Activated CD8-positive, alpha-beta memory T cell treated with anti-CD3 and anti-CD28 coated beads for 24 hours (primary cell): ENCODE measurements around the gene COMMD9.
A peak's percentile ranks its signal among the peaks of the same experiment; 100 is the strongest.
"Not testable (repeated sequence)": the region's sequence is repeated elsewhere in the genome, so short reads cannot be mapped to it uniquely, and the experiment has no call there.

Source experiments
- DNase-seq: peaks from one replicate; pipeline ENCODE4 v3.0.0-alpha.2; 2020

COMMD9 gene

DNA sequence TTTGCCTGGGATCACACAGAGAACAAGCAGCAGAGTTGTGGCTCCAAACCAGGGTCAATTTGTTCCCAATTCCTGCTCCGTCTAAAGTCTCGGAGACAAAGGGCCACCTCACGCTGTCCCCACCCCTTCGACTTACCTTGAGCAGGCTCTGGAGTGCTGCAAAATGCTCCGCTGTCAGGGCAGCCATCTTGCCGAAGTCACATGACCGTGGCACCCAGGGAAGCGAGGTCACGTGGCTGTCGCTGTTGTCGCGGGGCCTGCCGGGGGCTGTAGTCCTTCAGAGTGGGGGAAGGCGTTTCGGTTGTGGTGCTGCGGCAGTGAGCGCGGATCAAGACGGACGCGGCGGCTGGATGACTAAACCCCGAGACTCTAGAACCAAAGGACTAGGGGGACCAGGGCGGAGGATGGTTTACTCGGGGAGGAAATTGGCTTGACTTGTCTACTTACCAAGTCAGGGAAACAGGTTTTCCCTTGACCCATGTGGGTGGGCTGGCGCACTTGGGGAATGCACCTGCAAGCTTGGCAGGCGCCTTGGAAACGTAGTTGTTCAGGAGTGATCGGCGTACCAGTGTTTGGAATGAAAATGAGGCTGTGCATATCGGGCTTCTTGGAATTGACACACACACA is at the start of gene COMMD9:
TSS of gene COMMD9 (minus strand) at position 199 of the 627 bp plus-strand sequence. CDS start at position 187, 12 bp downstream.
- DNase-seq: peak; percentile 95

DNA sequence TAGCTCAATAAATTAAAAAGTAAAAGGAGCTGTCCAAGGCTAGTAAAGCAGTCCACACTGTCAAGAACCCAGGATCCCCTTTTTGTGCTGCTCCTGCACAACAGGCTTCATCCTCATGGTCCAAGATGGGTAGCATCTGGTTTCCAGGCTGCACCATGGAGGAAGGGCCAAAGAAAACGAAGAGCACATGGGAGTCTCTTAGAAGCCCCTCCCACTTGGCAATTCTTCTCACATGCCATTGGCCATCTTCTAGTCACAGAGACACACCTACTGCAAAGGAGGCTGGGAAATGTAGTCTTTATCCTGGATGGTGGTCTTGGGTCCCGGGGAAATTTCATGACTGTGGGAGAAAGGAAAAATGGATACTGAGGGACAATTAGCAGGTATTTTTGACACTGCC is 44.7 kb upstream of the COMMD9 start:
- no peak for DNase-seq

DNA sequence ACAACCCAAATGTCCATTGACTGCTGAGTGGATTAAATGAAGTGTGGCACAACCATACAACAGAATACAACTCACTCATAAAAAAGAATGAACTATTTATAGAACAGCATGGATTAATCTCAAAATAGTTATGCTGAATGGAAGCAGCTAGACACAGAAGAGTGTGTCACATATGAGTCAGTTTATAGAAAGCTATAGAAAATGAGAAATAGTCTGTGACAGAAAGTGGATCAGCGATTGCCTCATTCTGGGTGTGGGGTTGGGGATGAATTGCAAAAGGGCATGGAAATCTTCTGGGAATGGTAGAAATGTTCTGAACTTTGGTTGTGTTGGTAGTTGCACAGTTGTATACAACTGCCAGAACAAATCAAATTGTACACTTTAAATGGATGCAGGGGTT is 44.2 kb upstream of the COMMD9 start:
- no peak for DNase-seq

DNA sequence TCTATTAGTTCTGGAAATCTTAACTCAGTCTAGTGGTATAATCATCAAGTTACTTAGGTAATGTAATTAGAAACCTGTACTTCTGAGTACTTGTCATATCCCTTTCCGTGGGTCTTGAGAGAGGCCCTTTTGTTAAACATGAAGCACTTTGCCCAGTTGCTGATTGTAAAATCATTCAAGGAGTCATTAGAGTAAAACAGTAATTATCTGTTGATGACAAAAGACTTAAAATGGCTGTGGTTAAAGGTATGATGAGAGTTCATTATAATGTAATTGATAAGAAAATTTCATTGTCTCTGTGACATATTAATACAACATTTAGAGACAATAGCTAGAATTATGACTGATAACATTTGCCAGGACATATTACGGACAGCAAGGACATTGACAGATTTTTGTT is 41.2 kb upstream of the COMMD9 start:
- DNase-seq: no peak

DNA sequence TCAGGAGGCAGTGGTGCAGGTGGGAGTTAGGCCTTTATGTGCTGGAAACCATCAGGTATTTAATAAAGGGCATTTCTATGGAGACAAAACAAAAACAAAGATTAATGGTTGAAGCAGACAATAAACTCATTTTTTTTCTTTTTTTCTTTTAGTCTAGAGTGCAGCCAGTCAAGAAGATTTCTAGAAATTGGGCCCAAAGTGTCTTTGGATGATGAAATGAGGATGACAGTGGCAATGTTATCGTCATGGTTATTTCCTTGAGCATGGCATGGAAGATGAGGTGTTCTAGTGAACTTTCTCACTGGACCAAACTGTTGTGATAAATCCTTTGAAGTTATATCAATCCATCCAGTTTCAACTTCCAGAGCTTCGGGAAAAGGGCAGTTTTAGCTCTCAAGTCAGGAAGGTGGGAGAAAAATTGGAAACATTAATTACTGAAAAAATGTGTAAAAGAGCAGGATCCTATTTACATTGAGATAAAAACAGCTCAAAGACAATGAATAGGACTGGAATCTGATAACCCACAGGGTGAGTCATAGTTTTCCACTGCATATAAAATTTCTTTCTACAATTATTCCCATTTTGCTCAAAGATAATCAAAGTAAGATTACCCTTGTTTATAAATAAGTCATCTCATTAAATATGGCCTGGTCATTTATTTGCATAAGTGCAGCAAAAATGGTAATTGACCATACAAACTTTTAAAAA is 39.9 kb upstream of the COMMD9 start:
- DNase-seq: no peak

DNA sequence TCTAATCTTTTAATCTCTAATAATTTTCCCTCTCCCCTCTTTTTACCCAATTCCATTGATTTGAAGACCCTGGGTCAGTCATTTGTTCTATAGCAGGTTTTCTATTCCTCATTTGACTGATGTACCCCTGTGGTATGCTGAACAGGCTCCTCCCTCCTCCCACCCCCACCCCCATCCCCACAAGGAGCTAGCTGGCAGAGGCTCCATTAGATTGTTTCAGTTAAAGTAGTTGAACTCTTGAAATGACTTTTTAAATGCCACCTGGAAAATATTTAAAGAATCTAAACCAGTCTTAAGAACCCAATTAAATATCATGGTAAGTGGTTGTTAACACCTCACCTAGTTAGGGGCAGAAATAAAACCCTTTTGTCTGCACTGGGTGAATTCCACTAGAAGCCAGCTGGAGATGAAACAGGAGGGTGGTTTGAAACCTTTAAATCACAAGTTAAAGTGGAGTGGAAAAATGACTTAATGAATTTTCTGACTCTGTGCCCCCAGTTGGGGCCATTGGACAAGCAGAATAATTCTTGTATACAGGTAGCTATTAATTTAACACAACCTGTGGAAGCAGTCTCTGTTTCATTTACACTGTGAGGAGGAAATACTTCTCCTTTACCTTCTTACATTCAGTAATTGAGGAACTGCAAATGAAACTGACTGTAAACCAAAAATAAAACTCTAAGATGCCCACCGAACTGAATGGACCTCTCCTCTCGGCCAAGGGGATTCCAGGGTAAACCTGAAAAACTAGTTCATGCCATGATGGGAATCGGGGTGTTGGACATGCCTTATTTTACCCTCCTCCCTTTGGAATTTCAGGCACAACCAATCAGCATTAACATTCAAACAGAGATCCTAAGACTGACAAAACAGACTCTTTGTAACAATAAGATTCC is 37.5 kb upstream of the COMMD9 start:
- DNase-seq: no peak

DNA sequence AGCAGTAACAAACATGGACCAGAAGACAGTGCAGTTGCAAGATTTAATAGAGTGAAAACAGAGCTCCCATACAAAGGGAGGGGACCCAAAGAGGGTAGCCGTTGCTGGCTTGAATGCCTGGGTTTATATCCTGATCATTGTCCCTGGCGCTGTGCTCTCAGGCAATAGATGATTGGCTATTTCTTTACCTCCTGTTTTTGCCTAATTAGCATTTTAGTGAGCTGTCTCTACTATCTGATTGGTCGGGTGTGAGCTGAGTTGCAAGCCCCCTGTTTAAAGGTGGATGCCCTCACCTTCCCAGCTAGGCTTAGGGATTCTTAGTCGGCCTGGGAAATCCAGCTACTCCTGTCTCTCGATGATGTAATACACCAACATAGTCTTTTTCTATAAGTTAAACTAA is 36.2 kb upstream of the COMMD9 start:
- DNase-seq: not testable (repeated sequence)

DNA sequence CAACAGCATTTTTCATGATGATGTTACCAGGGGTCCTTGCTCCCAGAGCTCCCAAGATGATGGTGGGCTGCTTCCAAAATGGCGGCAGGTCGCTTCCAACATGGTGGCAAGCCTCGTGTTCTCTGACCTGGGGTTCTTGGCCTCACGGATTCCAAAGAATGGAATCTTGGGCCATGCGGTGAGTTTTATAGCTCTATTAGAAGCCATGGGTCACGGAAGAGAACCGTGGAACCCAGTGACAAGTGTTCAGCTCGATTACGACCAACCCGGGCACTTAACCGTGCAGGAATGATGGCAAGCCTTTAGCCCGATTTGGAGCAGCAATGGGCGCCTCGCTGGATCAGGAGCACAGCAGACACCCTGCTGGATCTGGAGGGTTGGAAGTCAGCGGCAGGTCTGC is 35.7 kb upstream of the COMMD9 start:
- DNase-seq: not testable (repeated sequence)

DNA sequence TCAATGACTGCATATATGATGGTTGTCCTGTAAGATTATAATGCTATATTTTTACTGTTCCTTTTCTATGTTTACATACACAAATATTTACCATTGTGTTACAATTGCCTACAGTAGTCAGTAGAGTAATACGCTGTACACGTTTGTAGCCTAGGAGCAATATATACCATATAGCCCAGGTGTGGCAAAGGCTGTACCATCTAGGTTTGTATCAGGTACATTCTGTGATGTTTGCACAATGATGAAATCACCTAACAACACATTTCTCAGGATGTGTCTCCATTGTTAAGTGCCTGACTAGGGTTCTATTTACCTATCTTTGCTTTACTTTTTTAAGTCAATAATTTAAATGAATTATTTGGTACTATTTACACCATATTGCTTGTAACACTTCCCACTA is 28.8 kb upstream of the COMMD9 start:
- DNase-seq: no peak

DNA sequence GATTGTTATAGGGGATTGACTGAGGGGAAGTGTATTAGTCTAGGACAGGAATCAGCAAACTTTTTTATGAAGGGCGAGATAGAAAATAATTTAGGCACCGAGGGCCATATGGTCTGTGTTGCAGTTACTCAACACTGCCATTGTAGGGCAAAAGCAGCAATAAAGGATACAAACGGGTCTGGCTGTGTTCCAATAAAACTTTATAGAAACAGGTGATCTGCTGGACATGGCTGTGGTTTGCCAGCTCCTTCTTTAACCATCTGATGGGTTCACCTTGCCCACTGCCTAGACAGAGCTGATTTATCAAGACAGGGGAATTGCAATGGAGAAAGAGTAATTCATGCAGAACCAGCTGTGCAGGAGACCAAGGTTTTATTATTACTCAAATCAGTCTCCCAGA is 26.8 kb upstream of the COMMD9 start:
- DNase-seq: no peak

DNA sequence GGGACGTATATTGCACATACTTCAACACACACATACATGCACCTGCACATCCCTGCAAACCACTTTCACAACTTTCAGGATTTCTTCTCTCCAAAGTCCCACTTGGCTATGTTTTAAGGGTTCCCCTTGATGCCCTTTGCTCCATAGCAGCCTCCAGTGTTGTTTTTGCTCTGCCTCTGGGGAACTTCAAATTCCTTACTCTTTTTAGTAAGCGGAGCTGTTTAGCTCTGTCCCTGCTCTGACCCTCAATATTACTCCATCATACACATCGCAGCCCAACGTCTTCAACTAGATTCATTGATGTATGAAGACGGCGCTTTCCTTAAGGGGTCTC is 25.2 kb upstream of the COMMD9 start:
- DNase-seq: no peak

DNA sequence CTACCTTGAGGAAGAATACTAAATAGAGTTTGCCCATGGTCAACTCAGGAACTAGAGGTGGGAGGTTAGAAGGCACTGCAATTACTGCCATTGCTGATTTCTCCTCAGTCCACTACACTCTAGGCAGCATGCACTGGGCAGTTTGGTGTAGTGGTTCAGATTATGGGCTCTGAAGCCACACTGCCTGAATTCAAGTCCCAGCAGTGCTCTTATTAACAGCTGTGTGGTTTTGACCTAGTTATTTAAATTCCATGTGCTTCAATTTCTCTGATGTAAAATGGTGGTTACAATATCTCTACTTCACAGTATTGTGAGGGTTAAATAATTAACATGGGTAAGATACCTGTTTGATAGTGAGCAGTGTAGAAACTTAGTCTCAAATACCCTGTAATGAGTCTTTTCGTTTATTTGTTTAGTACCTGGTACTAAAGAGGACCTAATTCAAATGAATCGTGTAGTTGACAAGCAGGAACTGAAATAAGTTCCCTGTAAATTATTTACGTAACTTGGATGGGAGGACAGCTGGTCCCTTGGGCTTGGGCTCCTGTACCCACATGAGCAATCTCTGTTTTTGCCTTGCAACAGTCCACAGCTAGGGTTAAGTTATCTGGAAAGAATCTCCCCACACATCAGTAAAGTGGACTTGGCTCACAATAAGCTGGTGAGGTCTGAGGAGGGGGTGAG is 24.7 kb upstream of the COMMD9 start:
- no peak for DNase-seq

DNA sequence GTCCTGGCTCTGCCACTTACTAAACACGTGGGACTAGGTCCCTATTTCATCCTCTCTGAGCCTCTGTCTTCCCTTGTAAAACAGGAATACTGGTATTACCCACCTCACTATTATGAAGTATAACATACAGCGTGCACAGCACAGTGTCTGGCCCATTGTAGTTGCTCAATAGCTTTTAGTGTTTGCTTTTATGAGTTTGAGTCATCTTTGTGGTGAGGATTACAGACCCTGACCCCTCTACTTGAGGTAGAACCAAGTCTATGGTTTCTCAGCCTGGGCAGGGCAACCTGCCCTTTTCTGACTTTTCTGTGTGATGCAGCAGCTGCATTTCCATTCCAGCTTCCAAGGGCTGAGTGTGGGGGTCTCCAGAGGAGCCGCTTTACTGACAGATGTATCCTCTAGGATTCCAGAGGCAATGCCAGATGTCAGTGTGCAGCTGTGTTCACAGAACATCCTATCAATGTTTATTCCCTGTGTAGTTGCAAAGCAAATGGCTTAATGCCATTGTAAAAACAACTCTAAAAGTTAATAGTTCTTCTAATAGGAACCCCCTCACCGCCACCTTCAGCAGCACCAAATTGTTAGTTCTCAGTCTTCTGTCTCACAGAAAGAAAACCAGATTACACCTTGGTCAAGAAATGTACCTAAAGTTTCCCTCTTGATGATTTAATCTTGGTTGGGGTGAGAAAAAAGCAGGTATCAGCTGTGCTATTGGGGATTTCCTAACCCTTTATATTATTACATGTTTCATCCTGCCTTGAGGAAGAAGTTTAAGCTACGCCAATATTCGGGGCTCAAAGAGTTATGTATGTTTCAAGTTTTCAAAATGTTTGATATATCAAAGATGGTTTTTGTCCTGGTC is 23.6 kb upstream of the COMMD9 start:
- no peak for DNase-seq

DNA sequence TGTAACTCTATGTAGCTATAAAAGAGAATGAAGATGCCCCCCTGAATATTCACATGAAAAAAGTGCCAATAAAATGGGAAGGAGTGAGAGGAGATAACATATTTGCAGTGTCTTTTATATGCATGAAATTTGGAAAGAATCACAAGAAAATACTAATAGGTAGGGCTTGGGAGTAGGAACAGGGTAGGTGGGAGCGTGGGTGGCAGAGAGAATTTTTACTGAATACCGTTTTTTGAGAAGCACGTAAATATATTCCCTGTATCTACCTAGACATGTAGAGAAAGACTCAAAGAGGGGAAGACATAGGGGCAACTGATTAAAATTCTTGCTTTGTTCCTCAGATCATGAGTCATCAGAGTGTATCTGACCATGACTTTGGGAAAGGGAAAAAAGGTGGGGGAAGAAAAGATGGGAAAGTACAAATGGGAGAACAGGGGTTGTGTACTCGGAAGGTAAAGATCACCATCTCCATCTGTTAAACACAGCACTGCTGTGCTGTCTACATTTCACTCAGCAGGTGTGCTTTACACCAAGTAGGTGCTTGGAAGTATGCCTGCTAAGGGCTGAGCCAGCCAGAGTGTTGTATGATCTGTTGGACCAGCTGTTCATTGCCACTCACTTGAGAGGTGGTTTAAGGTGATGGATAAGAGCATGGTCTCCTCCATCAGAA is 22.8 kb upstream of the COMMD9 start:
- no peak for DNase-seq

DNA sequence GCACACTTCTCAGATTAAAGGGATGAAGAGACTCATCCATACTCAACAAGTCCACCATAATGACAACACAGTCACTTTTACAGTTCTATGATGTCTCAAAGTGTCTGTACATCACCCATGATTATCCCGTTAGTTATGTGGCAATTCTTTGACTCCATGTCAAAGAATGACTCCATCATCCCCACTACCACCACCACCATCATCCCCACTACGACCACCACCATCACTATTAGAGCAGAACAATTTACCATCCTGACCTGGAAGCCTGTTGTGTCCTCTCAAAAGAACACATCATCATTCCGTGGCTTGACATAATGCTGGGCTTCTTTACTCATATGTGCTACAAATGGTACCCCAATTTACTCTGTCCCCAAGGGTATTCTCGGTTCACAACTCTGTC is 20.6 kb upstream of the COMMD9 start:
- no peak for DNase-seq

DNA sequence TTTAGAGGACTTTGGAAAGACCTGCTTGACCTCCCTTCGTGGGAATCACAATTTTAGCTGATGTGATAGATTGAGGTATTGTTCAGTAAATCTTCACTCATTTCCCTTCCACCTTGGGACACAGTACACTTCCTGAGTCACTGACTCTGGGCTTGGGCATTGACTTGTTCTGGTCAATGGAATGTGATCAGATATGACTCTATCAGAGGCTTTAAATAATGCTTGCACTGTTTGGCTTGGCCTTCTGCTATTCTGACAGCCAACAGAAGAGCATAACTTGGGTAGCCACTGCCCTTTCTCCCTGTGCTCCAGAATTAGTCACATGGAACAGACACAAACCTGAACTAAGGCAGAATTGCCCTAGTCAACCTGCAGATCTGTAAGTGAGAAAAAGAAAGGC is 19.4 kb upstream of the COMMD9 start:
- no peak for DNase-seq

DNA sequence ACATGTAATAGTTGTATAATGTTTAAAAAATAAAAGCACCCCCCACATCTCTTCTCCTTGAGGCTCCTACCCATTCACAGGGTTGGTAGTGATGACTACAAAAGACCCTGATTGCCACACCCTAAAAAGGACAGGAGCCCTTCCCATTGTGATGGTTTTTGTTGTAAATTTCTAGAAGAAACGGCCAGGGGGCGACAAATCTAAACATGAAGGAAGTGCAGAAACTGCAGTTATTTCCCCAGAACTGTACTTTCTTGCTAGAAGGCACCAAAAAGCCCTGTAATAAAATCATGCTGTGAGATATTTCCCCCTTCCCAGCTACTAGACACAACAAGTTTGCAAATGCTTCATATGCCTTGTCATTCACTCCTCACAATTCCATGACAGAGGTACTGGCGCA is 17.7 kb upstream of the COMMD9 start:
- DNase-seq: no peak

DNA sequence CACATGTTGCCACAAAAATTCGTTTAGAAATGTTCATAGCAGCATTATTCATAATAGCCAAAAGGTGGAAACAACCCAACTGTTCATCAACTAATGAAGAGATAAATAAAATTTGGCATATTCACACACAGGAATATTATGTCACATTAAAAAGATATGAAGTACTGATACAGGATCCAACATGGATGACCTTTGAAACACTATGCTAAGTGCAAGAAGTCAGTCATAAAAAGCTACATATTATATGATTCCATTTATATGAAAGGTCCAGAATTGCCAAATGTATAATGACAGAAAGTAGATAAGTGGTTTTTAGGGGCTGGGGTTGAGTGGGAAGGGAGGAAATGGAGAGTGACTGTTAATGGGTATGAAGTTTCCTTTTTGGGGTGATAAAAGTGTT is 15.8 kb upstream of the COMMD9 start:
- DNase-seq: no peak

DNA sequence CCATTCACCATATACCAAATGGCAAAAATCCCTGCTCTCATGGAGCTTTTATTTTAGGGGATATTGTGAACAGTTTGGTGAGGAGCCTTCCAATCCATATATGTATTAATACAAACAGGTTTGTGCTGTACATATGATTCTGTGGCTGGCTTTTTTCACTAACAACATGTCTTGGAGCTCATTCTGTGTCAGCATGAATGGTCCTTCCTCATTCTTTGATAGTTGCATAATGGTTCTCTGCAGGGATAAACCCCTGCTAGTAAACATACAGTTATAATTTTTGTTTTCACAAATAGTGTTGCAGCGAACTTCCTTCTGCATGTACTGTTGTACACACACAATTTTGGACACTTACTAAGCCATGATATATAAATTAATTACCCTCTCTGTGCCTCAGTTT is 15.1 kb upstream of the COMMD9 start:
- no peak for DNase-seq

DNA sequence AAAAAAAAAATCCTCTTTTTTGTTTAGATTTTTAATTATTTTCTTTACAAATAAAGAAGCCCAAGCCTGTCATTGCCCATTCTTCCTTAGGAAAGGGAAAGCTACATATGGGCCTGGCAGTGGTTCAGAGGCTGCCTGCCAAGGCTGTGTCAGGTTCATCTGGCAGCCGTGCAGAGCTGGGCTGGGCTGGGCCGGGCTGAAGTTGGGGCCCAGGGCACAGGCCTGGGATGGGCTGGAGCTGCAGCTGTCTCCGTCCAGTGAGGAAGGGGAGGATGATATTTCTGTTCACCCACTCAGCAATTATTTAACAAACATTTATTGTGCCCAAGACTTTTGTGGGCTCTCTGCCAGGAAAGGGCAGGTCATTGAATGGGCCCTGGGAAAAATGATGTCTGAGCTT is 11.4 kb upstream of the COMMD9 start:
- DNase-seq: no peak

DNA sequence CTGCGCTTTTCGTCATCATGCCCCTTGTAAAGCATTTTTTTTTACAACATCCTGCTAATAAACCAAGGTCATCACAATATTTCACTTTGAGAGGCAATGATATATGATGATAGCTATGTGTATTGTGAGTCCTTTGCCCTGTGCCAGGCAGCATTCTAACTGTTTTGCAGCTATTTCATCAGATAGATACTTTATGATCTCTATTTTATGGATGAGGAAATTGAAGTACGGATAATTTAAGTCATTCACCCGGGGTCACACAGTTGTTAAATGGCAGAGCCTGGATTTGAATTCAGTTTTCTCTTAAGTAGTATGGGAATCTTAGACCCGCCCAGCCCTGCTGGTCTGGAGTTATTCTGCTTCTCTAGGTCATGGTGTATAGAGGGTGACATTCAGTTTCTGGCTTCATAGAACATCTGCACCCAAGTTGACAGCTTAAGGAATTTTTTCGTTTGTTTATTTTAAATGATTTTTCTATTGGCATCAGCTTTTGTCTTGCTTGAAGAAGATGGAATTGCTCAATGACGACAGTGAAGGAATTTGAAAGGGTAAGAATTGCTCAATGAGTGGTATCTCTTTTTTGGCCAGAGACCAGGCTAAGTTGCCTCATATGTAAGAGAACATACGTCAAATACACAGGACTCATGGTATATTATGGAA is 7.8 kb upstream of the COMMD9 start:
- DNase-seq: no peak
